HPDE6-E6E7 (cell line): ENCODE data around the gene DBT.
"Not testable (repeated sequence)": the region's sequence is repeated elsewhere in the genome, so short reads cannot be mapped to it uniquely, and the experiment has no call there.

ENCODE experiments used
- DNase-seq: peaks from one replicate; pipeline ENCODE4 v3.0.0; 2011; ENCODE audit warnings: missing footprints; ENCODE audit errors: extremely low spot score

The DBT gene

GRCh38 chr1:100249537-100250257, at the start of gene DBT:
Gene DBT, minus strand, starts transcription at chr1:100249834. Its CDS starts 14 bp downstream, at chr1:100249820.
- DNase-seq: peak; percentile 99

GRCh38 chr1:100298512-100298911, 48.9 kb upstream of the DBT start:
- DNase-seq: no peak

- not testable (repeated sequence) for DNase-seq
These were observed 47.4 kb upstream of the DBT start for GRCh38 chr1:100296997-100297396.

- DNase-seq: no peak
These were observed 46.5 kb upstream of the DBT start for GRCh38 chr1:100296140-100296539.

GRCh38 chr1:100292711-100293110, 43.1 kb upstream of the DBT start:
- no peak for DNase-seq

- no peak for DNase-seq
These were observed 40.7 kb upstream of the DBT start for GRCh38 chr1:100290291-100290690.

- DNase-seq: no peak
These were observed 37.5 kb upstream of the DBT start for GRCh38 chr1:100287162-100287561.

GRCh38 chr1:100284591-100284990, 35.0 kb upstream of the DBT start:
- no peak for DNase-seq

- DNase-seq: no peak
These were observed 30.5 kb upstream of the DBT start for GRCh38 chr1:100279954-100280682.

- DNase-seq: no peak
These were observed 29.8 kb upstream of the DBT start for GRCh38 chr1:100279358-100279923.

GRCh38 chr1:100277866-100278265, 28.2 kb upstream of the DBT start:
- DNase-seq: no peak

- no peak for DNase-seq
These were observed 18.6 kb upstream of the DBT start for GRCh38 chr1:100268202-100268601.

- DNase-seq: no peak
These were observed 17.6 kb upstream of the DBT start for GRCh38 chr1:100267284-100267683.

GRCh38 chr1:100266741-100267140, 17.1 kb upstream of the DBT start:
- DNase-seq: peak; percentile 12

- DNase-seq: peak; percentile 96
These were observed 16.5 kb upstream of the DBT start, which contains the start of gene RTCA for GRCh38 chr1:100265931-100266740. Gene RTCA, plus strand, starts transcription at chr1:100266216. Its CDS starts 160 bp downstream, at chr1:100266376.

- peak; percentile 3 for DNase-seq
These were observed 15.9 kb upstream of the DBT start for GRCh38 chr1:100265562-100265930.

- not testable (repeated sequence) for DNase-seq
These were observed 14.4 kb upstream of the DBT start for GRCh38 chr1:100264081-100264480.

GRCh38 chr1:100261686-100262085, 12.1 kb upstream of the DBT start:
- no peak for DNase-seq

- DNase-seq: not testable (repeated sequence)
These were observed 8.8 kb upstream of the DBT start for GRCh38 chr1:100258427-100258826.

- not testable (repeated sequence) for DNase-seq
These were observed 6.6 kb upstream of the DBT start for GRCh38 chr1:100256273-100256672.

- no peak for DNase-seq
These were observed 3.9 kb upstream of the DBT start for GRCh38 chr1:100253552-100253951.

- no peak for DNase-seq
These were observed 3.3 kb upstream of the DBT start for GRCh38 chr1:100252901-100253300.
